HG02840 (cell line): ENCODE results near the gene OGFR.

Experiments used
- ATAC-seq: cut with Tn5 transposase; IDR thresholded peaks from one replicate; pipeline ENCODE4 v1.9.1; 2021; ENCODE audit warnings: mild to moderate bottlenecking, moderate library complexity, moderate number of reproducible peaks; ENCODE audit not compliant: unreplicated experiment, low FRiP score

The OGFR gene

DNA sequence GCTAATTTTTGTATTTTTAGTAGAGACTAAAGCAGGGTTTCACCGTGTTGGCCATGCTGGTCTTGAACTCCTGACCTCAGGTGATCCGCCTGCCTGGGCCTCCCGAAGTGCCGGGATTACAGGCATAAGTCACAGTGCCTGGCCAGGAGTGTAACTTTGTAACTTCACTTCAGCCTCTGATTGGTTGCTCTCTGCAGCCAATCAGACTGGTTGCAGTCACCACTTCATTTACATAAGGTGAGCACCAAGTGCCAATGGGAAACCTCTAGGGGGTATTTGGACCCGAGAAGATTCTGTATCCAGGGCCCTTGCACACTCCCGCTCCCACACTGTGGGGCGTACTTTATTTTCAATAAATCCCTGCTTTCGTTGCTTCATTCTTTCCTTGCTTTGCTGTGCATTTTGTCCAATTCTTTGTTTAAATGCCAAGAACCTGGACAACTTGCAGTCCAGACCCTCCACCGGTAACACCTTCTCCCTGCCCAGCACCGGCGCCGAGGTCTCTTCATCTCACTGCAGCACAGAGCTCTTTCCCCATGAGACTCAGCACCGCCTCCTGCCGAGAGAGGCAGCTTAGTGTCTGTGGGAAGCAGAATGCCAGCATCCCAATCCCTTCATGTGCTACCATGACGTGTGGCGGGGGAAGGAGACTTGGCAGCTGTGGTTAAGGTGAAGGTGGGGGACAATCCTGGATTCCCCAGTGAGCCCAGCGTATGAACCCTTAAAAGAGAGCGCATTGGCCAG is 22.3 kb upstream of the OGFR start:
- no peak for ATAC-seq

- no peak for ATAC-seq
Measured at GRCh38 chr20:62782893-62783278, 21.7 kb upstream of the OGFR start.

DNA sequence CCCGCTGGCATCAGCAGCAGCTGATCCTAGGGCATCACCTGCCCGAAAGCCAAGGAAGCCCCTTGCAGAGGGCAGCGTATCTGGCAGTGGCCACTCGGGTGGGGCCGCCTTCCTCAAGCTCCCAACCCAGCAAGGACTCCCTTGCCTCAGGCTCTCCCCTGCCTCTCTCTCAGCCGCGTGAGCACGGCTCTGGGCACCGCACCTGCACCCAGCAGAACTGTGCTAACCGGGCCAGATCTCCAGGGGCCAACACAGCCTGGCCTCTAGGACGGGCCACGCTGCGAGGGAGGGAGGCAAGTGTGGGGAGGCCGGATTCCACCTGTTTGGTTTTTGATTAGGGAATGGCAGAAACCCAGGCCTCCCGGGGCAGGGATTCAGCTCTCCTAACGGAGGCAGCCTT is 20.1 kb upstream of the OGFR start:
- ATAC-seq, result no peak

GRCh38 chr20:62785393-62785792 is 19.2 kb upstream of the OGFR start:
- no peak for ATAC-seq

DNA sequence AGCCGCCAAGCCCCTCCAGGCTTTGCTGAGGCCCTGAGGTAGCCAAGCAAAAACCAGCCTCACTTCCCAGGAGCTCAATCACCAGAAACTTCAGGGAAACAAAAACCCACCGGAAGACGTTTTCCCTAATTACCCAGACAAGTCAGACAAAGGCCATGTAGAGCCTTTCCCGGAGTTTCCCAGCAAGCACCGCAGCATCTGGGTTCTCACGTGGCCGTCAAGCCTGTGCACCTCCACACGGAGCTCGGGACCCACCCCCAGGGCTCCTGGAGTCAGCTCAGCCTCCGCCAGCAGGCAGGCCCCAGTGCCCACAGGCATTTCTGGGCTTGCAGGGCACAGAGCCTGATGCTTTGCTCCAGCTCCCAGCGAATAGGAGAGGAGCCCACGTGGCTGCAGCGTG is 18.5 kb upstream of the OGFR start:
- no peak for ATAC-seq

DNA sequence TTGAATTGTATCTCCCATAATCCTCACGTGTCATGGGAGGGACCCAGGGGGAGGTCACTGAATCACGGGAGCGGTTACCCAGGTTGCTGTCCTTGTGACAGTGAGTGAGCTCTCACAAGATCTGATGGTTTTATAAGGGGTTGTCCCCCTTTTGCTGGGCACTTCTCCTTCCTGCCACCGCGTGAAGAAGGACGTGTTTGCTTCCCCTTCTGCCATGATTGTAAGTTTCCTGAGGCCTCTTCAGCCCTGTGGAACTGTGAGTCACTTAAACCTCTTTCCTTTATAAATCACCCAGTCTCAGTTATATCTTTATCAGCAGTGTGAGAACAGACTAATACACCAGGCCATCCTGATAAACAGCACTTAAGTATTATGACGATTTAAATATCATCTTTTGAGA is 17.3 kb upstream of the OGFR start:
- no peak for ATAC-seq

- ATAC-seq, result no peak
Measured at GRCh38 chr20:62787866-62788265, 16.8 kb upstream of the OGFR start.

GRCh38 chr20:62788607-62789006 is 16.0 kb upstream of the OGFR start:
- ATAC-seq, result no peak

DNA sequence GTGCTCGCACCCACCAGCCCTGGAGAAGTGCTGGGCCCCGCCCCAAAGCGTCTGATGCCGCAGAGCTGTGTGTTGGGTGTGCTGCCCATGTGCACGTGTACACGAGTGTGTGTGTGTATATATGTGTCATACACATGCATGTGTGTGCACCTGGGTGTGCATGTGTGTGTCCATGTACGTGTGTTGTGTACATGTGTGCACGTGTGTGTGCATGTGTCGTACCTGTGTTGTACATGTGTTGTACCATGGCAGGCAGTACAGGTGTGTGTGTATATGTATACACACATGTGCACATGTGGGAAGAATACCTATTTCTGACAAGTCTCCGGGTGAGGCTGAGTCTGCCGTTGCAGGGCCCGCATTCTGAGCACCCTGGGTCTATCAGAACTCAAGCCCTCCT is 14.6 kb upstream of the OGFR start:
- no peak for ATAC-seq

DNA sequence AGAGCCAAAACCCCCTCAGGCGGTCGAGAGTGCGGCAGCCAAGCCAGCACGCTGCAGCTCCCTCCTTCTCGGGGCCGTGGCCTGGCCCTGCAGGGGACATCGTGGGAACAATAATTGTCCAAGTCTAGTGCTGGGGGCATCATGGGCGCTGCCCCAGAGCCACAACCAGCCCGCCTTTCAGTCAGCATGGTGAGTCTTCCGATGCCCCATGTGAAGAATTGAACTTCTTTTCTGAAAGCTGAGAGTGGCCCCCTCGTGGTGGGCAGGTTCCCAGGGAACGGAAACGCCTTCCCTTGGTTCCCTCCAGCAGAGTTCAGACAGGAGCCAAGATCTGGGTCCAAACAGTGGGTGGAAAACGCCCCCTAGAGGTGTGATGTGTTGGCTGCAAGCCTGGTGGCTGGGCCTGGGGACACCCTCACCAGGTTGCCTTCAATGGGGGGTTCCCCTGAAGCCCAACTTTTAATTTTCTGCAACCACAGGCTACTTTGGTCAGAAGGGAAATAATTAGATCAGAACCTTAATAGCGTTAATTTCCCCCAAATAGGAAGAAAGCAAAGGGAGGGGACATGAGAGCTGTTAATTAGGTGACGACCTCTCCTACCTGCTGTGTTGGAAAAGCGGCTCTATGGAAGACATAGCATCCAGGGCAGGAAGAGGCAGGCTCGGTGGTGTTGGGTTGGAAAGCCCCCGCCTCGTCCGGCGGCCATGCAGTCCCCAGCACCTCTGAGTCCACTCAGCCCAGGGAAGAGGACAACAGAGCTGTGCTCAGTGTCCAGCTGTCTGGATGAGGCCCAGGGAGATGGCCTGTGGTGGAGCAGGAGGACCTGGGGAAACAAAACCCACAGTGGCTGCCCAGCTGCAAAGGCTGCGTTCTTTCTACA is 13.1 kb upstream of the OGFR start:
- ATAC-seq, result no peak

DNA sequence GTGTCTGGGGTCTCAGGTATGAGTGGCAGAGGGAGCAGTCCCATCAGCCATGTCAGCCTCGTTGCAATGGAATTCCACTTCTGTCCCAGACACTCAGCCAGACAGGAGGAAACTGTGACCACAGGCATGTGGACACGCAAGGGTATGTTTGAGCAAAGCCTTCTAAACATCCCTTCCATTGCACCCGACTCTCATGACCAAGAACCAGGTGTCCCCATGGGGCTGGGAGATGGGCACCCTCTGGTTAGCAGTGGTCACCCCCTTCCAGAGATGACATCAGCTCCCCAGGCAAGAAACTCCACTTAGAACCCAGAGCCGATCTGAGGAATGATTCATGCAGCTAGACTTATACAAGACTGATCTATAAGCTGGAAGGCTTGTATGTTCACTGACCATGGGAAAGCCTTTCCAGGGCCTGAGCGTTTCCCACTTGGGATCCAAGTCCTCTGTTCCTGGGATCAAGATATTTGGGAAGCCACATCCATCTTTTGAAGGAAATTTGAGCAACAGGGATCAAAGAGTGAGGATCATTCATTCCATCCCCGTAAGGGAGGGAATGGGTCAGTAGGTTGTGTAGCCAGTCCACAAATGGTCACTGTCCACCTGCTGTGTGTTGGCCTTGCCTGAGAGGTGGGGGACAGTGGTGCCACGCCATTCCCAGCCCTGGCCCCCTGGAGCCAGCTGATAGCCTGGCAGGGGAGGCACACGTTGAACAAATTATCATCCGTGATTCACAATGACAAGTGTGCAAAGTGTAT is 12.3 kb upstream of the OGFR start:
- no peak for ATAC-seq

GRCh38 chr20:62792940-62793756 is 11.5 kb upstream of the OGFR start:
- ATAC-seq, result no peak

DNA sequence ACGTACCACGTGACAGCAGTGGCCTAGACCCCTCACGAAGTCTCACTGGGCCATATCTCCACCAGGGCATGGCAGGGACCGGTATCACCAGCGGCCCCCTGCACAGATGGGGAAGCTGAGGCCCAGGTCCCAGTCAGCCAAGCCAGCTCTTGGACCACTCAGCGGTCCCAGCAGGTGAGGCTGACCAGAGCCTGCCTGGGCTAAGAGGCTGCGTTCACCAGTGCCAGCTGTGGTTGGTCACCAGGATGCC is 11.0 kb upstream of the OGFR start:
- no peak for ATAC-seq

- ATAC-seq, result peak; percentile 62
Measured at GRCh38 chr20:62794007-62794724, 10.5 kb upstream of the OGFR start.

DNA sequence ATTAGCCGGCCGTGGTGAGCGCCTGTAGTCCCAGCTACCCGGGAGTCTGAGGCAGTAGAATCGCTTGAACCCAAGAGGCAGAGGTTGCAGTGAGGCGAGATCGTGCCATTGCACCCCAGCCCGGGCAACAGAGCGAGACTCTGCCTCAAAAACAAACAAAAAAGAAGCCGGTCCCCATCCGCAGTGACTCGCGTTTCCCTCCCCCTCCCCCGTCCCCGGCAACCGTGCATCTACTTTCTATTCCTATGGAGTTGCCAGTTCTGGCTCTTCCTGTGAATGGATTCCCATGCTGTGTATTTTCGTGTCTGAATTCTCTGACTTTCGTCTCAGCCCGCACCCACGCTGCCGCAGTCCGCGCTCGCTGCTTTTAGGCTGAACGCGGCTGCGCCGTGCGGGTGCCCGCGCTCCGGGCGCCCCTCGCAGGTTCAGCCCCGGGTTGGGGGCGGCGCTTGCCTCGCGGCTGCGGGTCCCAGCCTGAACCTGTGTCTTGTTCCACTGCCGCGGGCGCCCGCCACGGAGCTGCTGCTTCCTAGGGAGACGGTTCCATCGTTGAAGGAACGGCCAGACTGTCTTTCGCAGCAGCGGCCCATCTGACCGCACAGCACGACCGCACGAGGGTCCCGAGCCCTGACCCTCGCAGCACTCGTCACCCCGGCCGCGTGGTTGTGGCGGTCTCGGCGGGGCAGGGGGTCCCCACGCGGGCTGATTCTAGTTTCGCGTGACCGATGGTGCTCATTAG is 9.4 kb upstream of the OGFR start:
- no peak for ATAC-seq

DNA sequence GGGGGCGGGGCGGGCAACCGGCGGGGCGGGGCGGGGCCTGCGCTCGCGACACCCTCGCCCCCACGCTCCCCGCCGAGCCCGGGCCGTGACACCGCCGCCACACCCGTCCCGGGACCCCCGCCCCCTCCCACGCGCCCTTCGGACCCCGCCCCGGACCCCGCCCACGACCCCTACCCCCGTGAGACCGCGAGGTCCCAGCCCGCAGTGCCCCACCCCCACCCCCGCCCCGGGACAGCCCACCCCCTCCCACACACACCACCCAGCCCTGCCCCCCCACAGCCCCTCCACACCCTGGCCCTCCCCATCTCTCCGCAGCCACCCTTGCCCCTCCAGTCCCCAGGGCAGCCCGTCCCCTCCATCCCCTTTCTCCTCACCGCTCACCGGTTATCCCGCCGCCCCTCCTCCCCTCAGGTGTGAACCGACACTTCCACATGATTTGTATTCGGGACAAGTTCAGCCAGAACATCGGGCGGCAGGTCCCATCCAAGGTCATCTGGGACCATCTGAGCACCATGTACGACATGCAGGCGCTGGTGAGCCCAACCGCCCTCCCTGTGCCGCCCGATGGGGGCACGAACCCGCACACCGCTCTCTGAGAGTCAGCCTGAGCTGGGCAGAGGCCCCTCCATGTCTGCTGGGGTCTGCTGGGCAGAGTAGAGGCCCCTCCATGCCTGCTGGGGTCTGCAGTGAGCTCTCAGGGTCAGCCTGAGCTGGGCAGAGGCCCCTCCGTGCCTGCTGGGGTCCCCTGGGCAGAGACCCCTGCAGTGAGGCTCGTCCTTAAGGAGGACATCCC is 7.7 kb upstream of the OGFR start:
- no peak for ATAC-seq

GRCh38 chr20:62797671-62798532 is 6.7 kb upstream of the OGFR start:
- no peak for ATAC-seq

GRCh38 chr20:62799036-62799435 is 5.6 kb upstream of the OGFR start:
- no peak for ATAC-seq
